Left ventricle myocardium inferior (tissue), 1 donor: ENCODE measurements around the gene DUSP2. TPM values are rescaled to one million over a fixed set of nuclear protein-coding genes. Genes with fewer than 3 reads are reported as not detected.

Experiments used
- DNase-seq: peaks from one replicate; pipeline ENCODE4 v3.0.0-alpha.2; 2020
- H3K27ac ChIP-seq: fragments of 200-600 bp; replicated peaks from 2 replicates; pipeline ENCODE4 v1.8.0; 2021
- H3K27me3 ChIP-seq: fragments of 200-600 bp; 2 replicates; pipeline ENCODE4 v1.8.0; 2021; ENCODE audit warnings: low read depth
- H3K36me3 ChIP-seq: fragments of 200-600 bp; 2 replicates; pipeline ENCODE4 v1.8.0; 2021
- H3K4me1 ChIP-seq: fragments of 200-600 bp; 2 replicates; pipeline ENCODE4 v1.8.0; 2021
- H3K4me3 ChIP-seq: fragments of 200-600 bp; 2 replicates; pipeline ENCODE4 v1.8.0; 2021; ENCODE audit warnings: mild to moderate bottlenecking, moderate library complexity
- H3K9me3 ChIP-seq: fragments of 200-600 bp; replicated peaks from 2 replicates; pipeline ENCODE4 v1.8.0; 2021
- CTCF ChIP-seq: fragments of 200-600 bp; IDR thresholded peaks from 2 replicates; pipeline ENCODE4 v1.8.0; 2021; ENCODE audit warnings: antibody characterized with exemption, mild to moderate bottlenecking, borderline replicate concordance
- intact Hi-C: fragments of 100-400 bp; cut with micrococcal nuclease; formaldehyde crosslinking; loops from one replicate; pipeline ENCODE4 v1.11.0; 2022
- total RNA-seq: library from RNA; stranded (reverse); fragmentation: NEBNext Ultra II Directional; extraction: Animal tissue kit (Norgen Biotek cat#: 25700); gene quantifications from one replicate; pipeline ENCODE4 v1.2.1, GENCODE V29; 2021
- donor health status: DM: no; HTN: yes; CAD: no; lungs with severe emphysema.

DUSP2 gene
- total RNA-seq, 1 donor from 2014 or later: 0.82 TPM

- H3K27me3 ChIP-seq: no peaks in the 10 kb centered on the region
- intact Hi-C loops: no loop called here
- peak overlapping the region; percentile 94 for H3K27ac ChIP-seq
- no peaks in the 10 kb centered on the region for H3K36me3 ChIP-seq
- no peak for TF ChIP-seq CTCF
- no peak overlapping the region for H3K4me3 ChIP-seq
- no peak for DNase-seq
- peaks cover 53% of the 10 kb centered on the region for H3K4me1 ChIP-seq
- no peaks in the 10 kb centered on the region for H3K9me3 ChIP-seq
Measured at GRCh38 chr2:96097441-96097840, 47.8 kb downstream of the DUSP2 start.

- H3K4me1 ChIP-seq: peaks cover 60% of the 10 kb centered on the region
- DNase-seq: peak; percentile 13
- no peak for TF ChIP-seq CTCF
- H3K27ac ChIP-seq: no peak overlapping the region
- no peak overlapping the region for H3K4me3 ChIP-seq
- no peaks in the 10 kb centered on the region for H3K27me3 ChIP-seq
- intact Hi-C loops: no loop called here
- no peaks in the 10 kb centered on the region for H3K9me3 ChIP-seq
- no peaks in the 10 kb centered on the region for H3K36me3 ChIP-seq
Measured at GRCh38 chr2:96095116-96095636, 50.1 kb downstream of the DUSP2 start.

- Histone ChIP-seq H3K9me3 (no peaks in the 10 kb centered on the region), H3K4me3 (no peak overlapping the region), H3K4me1 (peaks cover 55% of the 10 kb centered on the region), H3K36me3 (no peaks in the 10 kb centered on the region), H3K27ac (no peak overlapping the region), H3K27me3 (no peaks in the 10 kb centered on the region)
- DNase-seq: no peak
- no peak for TF ChIP-seq CTCF
- intact Hi-C loops: no loop called here
Measured at GRCh38 chr2:96093528-96093927, 51.7 kb downstream of the DUSP2 start.

Other genes with a start within 250 kb of the DUSP2 start
- 6.8 TPM for gene ANKRD36C, start 153.6 kb downstream of the DUSP2 start, total RNA-seq
- 5.3 TPM for gene GPAT2, start 110.5 kb downstream of the DUSP2 start, total RNA-seq
- 2.9 TPM for gene ADRA2B, start 28.9 kb downstream of the DUSP2 start, total RNA-seq
- not detected for gene ASTL, start 6.9 kb downstream of the DUSP2 start, total RNA-seq
- gene STARD7, start 63.4 kb upstream of the DUSP2 start, total RNA-seq: 174 TPM
- gene TMEM127, start 120.6 kb upstream of the DUSP2 start, total RNA-seq: 85.7 TPM
- gene CIAO1, start 120.8 kb upstream of the DUSP2 start, total RNA-seq: 68.6 TPM
- gene SNRNP200, start 160.1 kb upstream of the DUSP2 start, total RNA-seq: 54.8 TPM
- 0.47 TPM for gene ITPRIPL1, start 179.9 kb upstream of the DUSP2 start, total RNA-seq
- gene NCAPH, start 190.3 kb upstream of the DUSP2 start, total RNA-seq: 0.69 TPM